HEK293 (cell line): Measurements from ENCODE around the gene CPEB4.

Experiments used
- ZBTB8A ChIP-seq: fragments of 450-650 bp; formaldehyde crosslinking; IDR thresholded peaks from 2 replicates; pipeline ENCODE4 v1.5.1; 2016; ENCODE audit warnings: missing biosample characterization, missing genetic modification characterization
- TF ChIP-seq, protein P1 (sequence below): fragments of 450-650 bp; formaldehyde crosslinking; IDR thresholded peaks from 2 replicates; pipeline ENCODE4 v1.5.1; 2016; ENCODE audit warnings: missing biosample characterization, missing genetic modification characterization
- TF ChIP-seq, protein P2 (sequence below): fragments of 450-650 bp; formaldehyde crosslinking; IDR thresholded peaks from 2 replicates; pipeline ENCODE4 v1.5.1; 2016; ENCODE audit warnings: missing biosample characterization, missing genetic modification characterization

DNA sequence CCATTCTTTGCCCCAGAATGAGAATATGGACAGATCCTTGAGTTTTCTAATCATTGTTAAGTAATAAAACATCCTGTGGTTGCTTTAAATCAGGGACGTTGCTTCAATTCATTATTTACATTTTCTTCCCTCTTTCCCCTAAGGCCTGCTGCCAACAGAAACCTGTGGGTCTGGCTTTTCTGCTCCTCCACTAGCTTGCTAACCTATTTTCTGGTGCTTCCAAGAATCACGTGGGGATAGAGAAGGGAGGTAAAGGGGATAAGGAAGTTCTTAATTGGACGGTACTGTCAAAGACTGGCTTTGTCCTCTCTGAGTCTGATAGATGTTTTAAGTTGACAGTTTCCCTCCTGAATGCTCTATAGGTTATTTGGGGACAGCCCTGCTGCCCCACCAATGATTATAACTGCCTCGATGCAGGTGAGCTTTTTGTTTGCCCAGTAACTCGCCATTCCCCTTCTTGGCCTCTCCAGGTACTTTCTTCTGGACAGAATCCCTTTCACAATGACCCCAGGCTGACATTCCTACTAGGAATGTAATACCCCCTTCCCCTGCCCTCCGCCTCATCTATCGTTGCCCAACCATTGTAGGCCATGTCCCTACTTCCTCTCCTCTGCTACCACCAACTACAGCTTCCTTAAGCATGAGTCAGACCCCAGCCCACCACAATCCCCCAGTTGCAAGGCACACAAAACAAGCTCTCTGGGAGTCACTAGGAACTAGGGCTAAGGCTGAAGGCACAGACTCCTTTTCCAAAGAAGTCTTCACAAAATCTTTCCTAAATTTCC, 19.9 kb upstream of the CPEB4 start:
- TF ChIP-seq, protein P1, sequence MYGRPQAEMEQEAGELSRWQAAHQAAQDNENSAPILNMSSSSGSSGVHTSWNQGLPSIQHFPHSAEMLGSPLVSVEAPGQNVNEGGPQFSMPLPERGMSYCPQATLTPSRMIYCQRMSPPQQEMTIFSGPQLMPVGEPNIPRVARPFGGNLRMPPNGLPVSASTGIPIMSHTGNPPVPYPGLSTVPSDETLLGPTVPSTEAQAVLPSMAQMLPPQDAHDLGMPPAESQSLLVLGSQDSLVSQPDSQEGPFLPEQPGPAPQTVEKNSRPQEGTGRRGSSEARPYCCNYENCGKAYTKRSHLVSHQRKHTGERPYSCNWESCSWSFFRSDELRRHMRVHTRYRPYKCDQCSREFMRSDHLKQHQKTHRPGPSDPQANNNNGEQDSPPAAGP (tag by site-specific recombination) = no peak
- TF ChIP-seq, protein P2, sequence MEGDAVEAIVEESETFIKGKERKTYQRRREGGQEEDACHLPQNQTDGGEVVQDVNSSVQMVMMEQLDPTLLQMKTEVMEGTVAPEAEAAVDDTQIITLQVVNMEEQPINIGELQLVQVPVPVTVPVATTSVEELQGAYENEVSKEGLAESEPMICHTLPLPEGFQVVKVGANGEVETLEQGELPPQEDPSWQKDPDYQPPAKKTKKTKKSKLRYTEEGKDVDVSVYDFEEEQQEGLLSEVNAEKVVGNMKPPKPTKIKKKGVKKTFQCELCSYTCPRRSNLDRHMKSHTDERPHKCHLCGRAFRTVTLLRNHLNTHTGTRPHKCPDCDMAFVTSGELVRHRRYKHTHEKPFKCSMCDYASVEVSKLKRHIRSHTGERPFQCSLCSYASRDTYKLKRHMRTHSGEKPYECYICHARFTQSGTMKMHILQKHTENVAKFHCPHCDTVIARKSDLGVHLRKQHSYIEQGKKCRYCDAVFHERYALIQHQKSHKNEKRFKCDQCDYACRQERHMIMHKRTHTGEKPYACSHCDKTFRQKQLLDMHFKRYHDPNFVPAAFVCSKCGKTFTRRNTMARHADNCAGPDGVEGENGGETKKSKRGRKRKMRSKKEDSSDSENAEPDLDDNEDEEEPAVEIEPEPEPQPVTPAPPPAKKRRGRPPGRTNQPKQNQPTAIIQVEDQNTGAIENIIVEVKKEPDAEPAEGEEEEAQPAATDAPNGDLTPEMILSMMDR (tag by site-specific recombination) = no peak
- no peak for TF ChIP-seq ZBTB8A (tag by site-specific recombination)
